ENCODE data around the gene MACROD2.

MACROD2 gene

GRCh38 chr20:14878676-14879019 is 883.3 kb downstream of the MACROD2 start:
- no peaks in the 10 kb centered on the region for H3K36me3 ChIP-seq
- H3K9me3 ChIP-seq, result no peaks in the 10 kb centered on the region
- H3K4me3 ChIP-seq (ENCODE audit: low read depth in 1 of 2, low read length in 1 of 2), result no peak overlapping the region
- no peaks in the 10 kb centered on the region for H3K27me3 ChIP-seq
- H3K4me1 ChIP-seq (ENCODE audit: control insufficient read depth in 1 of 2, insufficient read depth in 1 of 2, low read depth in 1 of 2, low read length in 1 of 2), result no peaks in the 10 kb centered on the region
- H3K27ac ChIP-seq, result no peak overlapping the region
- TF ChIP-seq CTCF (IDR thresholded peaks at IDR 0.05), result no peak

- Histone ChIP-seq H3K4me1 (ENCODE audit: control insufficient read depth in 1 of 2, insufficient read depth in 1 of 2, low read depth in 1 of 2, low read length in 1 of 2) (no peaks in the 10 kb centered on the region), H3K4me3 (ENCODE audit: low read depth in 1 of 2, low read length in 1 of 2) (no peak overlapping the region), H3K36me3 (no peaks in the 10 kb centered on the region), H3K27ac (no peak overlapping the region), H3K27me3 (no peaks in the 10 kb centered on the region), H3K9me3 (no peaks in the 10 kb centered on the region)
- TF ChIP-seq CTCF (IDR thresholded peaks at IDR 0.05), result no peak
Observed at GRCh38 chr20:14879020-14879697, 883.8 kb downstream of the MACROD2 start.

GRCh38 chr20:14879839-14880238 is 884.5 kb downstream of the MACROD2 start:
- Histone ChIP-seq H3K27me3 (no peaks in the 10 kb centered on the region), H3K4me1 (ENCODE audit: control insufficient read depth in 1 of 2, insufficient read depth in 1 of 2, low read depth in 1 of 2, low read length in 1 of 2) (no peaks in the 10 kb centered on the region), H3K4me3 (ENCODE audit: low read depth in 1 of 2, low read length in 1 of 2) (no peak overlapping the region), H3K27ac (no peak overlapping the region), H3K9me3 (no peaks in the 10 kb centered on the region), H3K36me3 (no peaks in the 10 kb centered on the region)
- TF ChIP-seq CTCF (IDR thresholded peaks at IDR 0.05), result no peak

- Histone ChIP-seq H3K27ac (no peak overlapping the region), H3K4me1 (ENCODE audit: control insufficient read depth in 1 of 2, insufficient read depth in 1 of 2, low read depth in 1 of 2, low read length in 1 of 2) (no peaks in the 10 kb centered on the region), H3K27me3 (no peaks in the 10 kb centered on the region), H3K4me3 (ENCODE audit: low read depth in 1 of 2, low read length in 1 of 2) (no peak overlapping the region), H3K9me3 (no peaks in the 10 kb centered on the region), H3K36me3 (no peaks in the 10 kb centered on the region)
- no peak for TF ChIP-seq CTCF (IDR thresholded peaks at IDR 0.05)
Observed at GRCh38 chr20:14881518-14881917, 886.2 kb downstream of the MACROD2 start.

GRCh38 chr20:14882157-14882556 is 886.8 kb downstream of the MACROD2 start:
- Histone ChIP-seq H3K9me3 (no peaks in the 10 kb centered on the region), H3K36me3 (no peaks in the 10 kb centered on the region), H3K27ac (no peak overlapping the region), H3K27me3 (no peaks in the 10 kb centered on the region), H3K4me3 (ENCODE audit: low read depth in 1 of 2, low read length in 1 of 2) (no peak overlapping the region), H3K4me1 (ENCODE audit: control insufficient read depth in 1 of 2, insufficient read depth in 1 of 2, low read depth in 1 of 2, low read length in 1 of 2) (no peaks in the 10 kb centered on the region)
- TF ChIP-seq CTCF (IDR thresholded peaks at IDR 0.05), result no peak

GRCh38 chr20:14882846-14883245 is 887.5 kb downstream of the MACROD2 start:
- Histone ChIP-seq H3K4me1 (ENCODE audit: control insufficient read depth in 1 of 2, insufficient read depth in 1 of 2, low read depth in 1 of 2, low read length in 1 of 2) (no peaks in the 10 kb centered on the region), H3K4me3 (ENCODE audit: low read depth in 1 of 2, low read length in 1 of 2) (no peak overlapping the region), H3K36me3 (no peaks in the 10 kb centered on the region), H3K9me3 (no peaks in the 10 kb centered on the region), H3K27ac (no peak overlapping the region), H3K27me3 (no peaks in the 10 kb centered on the region)
- no peak for TF ChIP-seq CTCF (IDR thresholded peaks at IDR 0.05)
